ACC112 (cell line): ENCODE measurements around the gene TMEM218.

ENCODE experiments used
- H2AFZ ChIP-seq: fragments of 200-600 bp; sonication (generic); one replicate; pipeline ENCODE4 v1.6.0; 2017; ENCODE audit warnings: antibody characterized with exemption, low read length; ENCODE audit not compliant: unreplicated experiment
- H3K27ac ChIP-seq: fragments of 200-600 bp; sonication (generic); 2 replicates; pipeline ENCODE4 v1.5.1; 2014; ENCODE audit warnings: low read depth, mild to moderate bottlenecking, antibody characterized with exemption, low read length, moderate library complexity
- H3K27me3 ChIP-seq: fragments of 200-600 bp; sonication (generic); 2 replicates; pipeline ENCODE4 v1.6.1; 2014; ENCODE audit warnings: mild to moderate bottlenecking, antibody characterized with exemption, low read length, moderate library complexity, mixed read lengths; ENCODE audit not compliant: insufficient read depth
- H3K36me3 ChIP-seq: fragments of 200-600 bp; sonication (generic); 2 replicates; pipeline ENCODE4 v1.6.1; 2016; ENCODE audit warnings: mild to moderate bottlenecking, antibody characterized with exemption, low read length, moderate library complexity, mixed read lengths; ENCODE audit not compliant: insufficient read depth
- H3K4me1 ChIP-seq: fragments of 200-600 bp; sonication (generic); one replicate; pipeline ENCODE4 v1.6.1; 2016; ENCODE audit warnings: low read length, mixed read lengths; ENCODE audit not compliant: insufficient read depth, unreplicated experiment, control insufficient read depth
- H3K4me3 ChIP-seq: fragments of 200-600 bp; sonication (generic); 2 replicates; pipeline ENCODE4 v1.5.1; 2014; ENCODE audit warnings: mild to moderate bottlenecking, low read depth, low read length
- H3K79me2 ChIP-seq: fragments of 200-600 bp; sonication (generic); one replicate; pipeline ENCODE4 v1.6.0; 2016; ENCODE audit warnings: low read length; ENCODE audit not compliant: control insufficient read depth, unreplicated experiment, insufficient read depth

The TMEM218 gene

GRCh38 chr11:125053167-125053566, 58.3 kb downstream of the TMEM218 start:
- Histone ChIP-seq H3K79me2 (no peaks in the 10 kb centered on the region), H3K36me3 (no peaks in the 10 kb centered on the region), H3K27me3 (no peaks in the 10 kb centered on the region)

GRCh38 chr11:125052047-125052446, 59.4 kb downstream of the TMEM218 start:
- Histone ChIP-seq H2AFZ (no peak overlapping the region), H3K27me3 (no peaks in the 10 kb centered on the region), H3K79me2 (no peaks in the 10 kb centered on the region), H3K27ac (no peak overlapping the region), H3K4me1 (no peaks in the 10 kb centered on the region), H3K4me3 (no peak overlapping the region), H3K36me3 (no peaks in the 10 kb centered on the region)

More at GRCh38 chr11:125053167-125053566, 58.3 kb downstream of the TMEM218 start:
- H2AFZ ChIP-seq, result no peak overlapping the region
- no peak overlapping the region for H3K4me3 ChIP-seq
- H3K27ac ChIP-seq, result no peak overlapping the region
- no peaks in the 10 kb centered on the region for H3K4me1 ChIP-seq

GRCh38 chr11:125049164-125049792, 62.1 kb downstream of the TMEM218 start:
- H3K4me3 ChIP-seq, result no peak overlapping the region
- no peak overlapping the region for H3K27ac ChIP-seq
- no peaks in the 10 kb centered on the region for H3K79me2 ChIP-seq
- no peaks in the 10 kb centered on the region for H3K4me1 ChIP-seq
- no peak overlapping the region for H2AFZ ChIP-seq
- no peaks in the 10 kb centered on the region for H3K36me3 ChIP-seq
- no peaks in the 10 kb centered on the region for H3K27me3 ChIP-seq
